ENCODE data around the gene DBR1. TPM values are rescaled to one million over a fixed set of nuclear protein-coding genes. Genes with fewer than 3 reads are reported as not detected.

DBR1 gene
- total and polyA plus RNA-seq, 3 donors from 2014 or later, result 6.5 to 8.1 (median 6.9) TPM

- intact Hi-C loops (cut with DNase I; ENCODE audit: low total_unique reads), result no loop called here
- DNase-seq, result no peak
- TF ChIP-seq POLR2A (IDR thresholded peaks at IDR 0.05), result no peak
These were observed 60.2 kb downstream of the DBR1 start for GRCh38 chr3:138114431-138114918.

DNA sequence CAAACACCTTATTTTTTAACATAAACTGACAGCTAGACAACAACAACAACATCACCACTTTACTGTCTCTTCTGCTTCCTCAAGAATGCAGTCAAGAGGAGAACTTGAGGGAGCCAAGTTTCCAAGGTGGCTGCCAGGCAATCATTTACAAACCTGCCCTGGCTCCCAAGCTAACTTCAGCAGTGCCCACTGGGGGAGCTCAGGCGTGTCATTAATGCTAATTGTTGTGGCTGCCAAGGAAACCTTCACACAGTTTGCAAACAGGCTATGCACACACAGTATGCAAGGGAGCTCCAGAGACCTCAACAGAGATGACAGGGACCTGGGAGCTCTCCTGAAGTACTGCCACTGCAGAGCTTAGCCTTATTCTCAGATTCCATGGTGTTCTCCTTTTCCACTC is 61.4 kb downstream of the DBR1 start:
- intact Hi-C loops (cut with DNase I; ENCODE audit: low total_unique reads), result no loop called here
- no peaks in the 10 kb centered on the region for H3K27me3 ChIP-seq
- no peak for TF ChIP-seq CTCF (IDR thresholded peaks at IDR 0.05)
- no peak for TF ChIP-seq POLR2A (IDR thresholded peaks at IDR 0.05)
- peaks cover 3% of the 10 kb centered on the region for H3K4me1 ChIP-seq
- DNase-seq, result no peak
- H3K9me3 ChIP-seq, result no peaks in the 10 kb centered on the region
- no peak overlapping the region for H3K4me3 ChIP-seq
- 86 to 97% methylated on average over 1 of the region's 1 CpG for WGBS, 2 donors
- no peaks in the 10 kb centered on the region for H3K36me3 ChIP-seq (ENCODE audit: low read depth, missing control alignments)
- no peak overlapping the region for H3K27ac ChIP-seq

More at GRCh38 chr3:138114431-138114918, 60.2 kb downstream of the DBR1 start:
- peak overlapping the region; percentile 92 to 94 for H3K27ac ChIP-seq
- peak overlapping the region; percentile 78 to 89 for H3K4me3 ChIP-seq
- no peaks in the 10 kb centered on the region for H3K9me3 ChIP-seq
- peaks cover 3% of the 10 kb centered on the region for H3K4me1 ChIP-seq
- no peaks in the 10 kb centered on the region for H3K27me3 ChIP-seq
- WGBS, 2 donors, result 3 to 6% methylated on average over 8 to 9 of the region's 9 CpGs
- no peaks in the 10 kb centered on the region for H3K36me3 ChIP-seq (ENCODE audit: low read depth, missing control alignments)

- no peak for DNase-seq
- H3K36me3 ChIP-seq (ENCODE audit: low read depth, missing control alignments), result no peaks in the 10 kb centered on the region
- peaks cover 3% of the 10 kb centered on the region for H3K4me1 ChIP-seq
- no peak overlapping the region for H3K27ac ChIP-seq
- no peaks in the 10 kb centered on the region for H3K27me3 ChIP-seq
- 86 to 94% methylated on average over 8 of the region's 8 CpGs for WGBS, 2 donors
- no peak overlapping the region for H3K4me3 ChIP-seq
- TF ChIP-seq POLR2A (IDR thresholded peaks at IDR 0.05) (no peak), CTCF (IDR thresholded peaks at IDR 0.05) (no peak)
- no peaks in the 10 kb centered on the region for H3K9me3 ChIP-seq
- intact Hi-C loops (cut with DNase I; ENCODE audit: low total_unique reads), result no loop called here
These were observed 62.4 kb downstream of the DBR1 start for GRCh38 chr3:138112362-138112761.

Other genes starting within 250 kb of the DBR1 start
- 1 to 10 TPM; 1.7 to 3.1 TPM for gene CLDN18, start 164.8 kb downstream of the DBR1 start, total RNA-seq
- gene CLDN18, start 164.8 kb downstream of the DBR1 start, polyA plus RNA-seq (ENCODE audit: insufficient read depth, low read depth, low replicate concordance), result 2.6 TPM
- 10 to 100 TPM; 22.1 to 24.6 TPM for gene DZIP1L, start 59.3 kb downstream of the DBR1 start, total RNA-seq
- gene DZIP1L, start 59.3 kb downstream of the DBR1 start, polyA plus RNA-seq (ENCODE audit: insufficient read depth, low read depth, low replicate concordance), result 6.6 TPM
- gene A4GNT, start 42.5 kb downstream of the DBR1 start, total RNA-seq, result not detected
- not detected for gene A4GNT, start 42.5 kb downstream of the DBR1 start, polyA plus RNA-seq (ENCODE audit: insufficient read depth, low read depth, low replicate concordance)
- gene ARMC8, start 12.4 kb upstream of the DBR1 start, total RNA-seq, result 10 to 100 TPM; 53.4 to 57.2 TPM
- 39.5 TPM for gene ARMC8, start 12.4 kb upstream of the DBR1 start, polyA plus RNA-seq (ENCODE audit: insufficient read depth, low read depth, low replicate concordance)
- gene NME9, start 154.9 kb upstream of the DBR1 start, total RNA-seq, result 1 to 10 TPM; 3.2 to 8.0 TPM
- gene NME9, start 154.9 kb upstream of the DBR1 start, polyA plus RNA-seq (ENCODE audit: insufficient read depth, low read depth, low replicate concordance), result 11.5 TPM
- gene MRAS, start 173.7 kb upstream of the DBR1 start, total RNA-seq, result 10 to 100 TPM; 21.7 to 35.7 TPM
- 27.6 TPM for gene MRAS, start 173.7 kb upstream of the DBR1 start, polyA plus RNA-seq (ENCODE audit: insufficient read depth, low read depth, low replicate concordance)

All from testis (tissue), 3 donors.